ENCODE measurements around the gene PPRC1.

Gene PPRC1

DNA sequence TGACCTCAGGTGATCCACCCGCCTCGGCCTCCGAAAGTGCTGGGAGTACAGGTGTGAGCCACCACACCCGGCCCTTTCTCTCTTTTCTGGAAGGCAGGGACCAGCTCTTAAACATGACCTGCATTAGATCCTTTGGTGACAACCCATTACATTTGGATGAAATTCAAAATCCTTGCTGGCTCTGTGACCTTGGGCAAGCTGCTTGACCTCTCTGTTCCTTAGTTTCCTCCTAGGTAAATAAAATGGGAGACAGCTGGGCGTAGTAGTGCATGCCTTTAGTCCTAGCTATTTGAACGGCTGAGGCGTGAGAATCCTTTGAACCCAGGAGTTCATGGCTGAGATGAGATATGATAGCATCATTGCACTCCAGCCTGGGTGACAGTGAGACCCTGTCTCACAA, 36.4 kb upstream of the PPRC1 start:
- H3K4me2 ChIP-seq (ENCODE audit: low read length), result no peak overlapping the region
- H4K20me1 ChIP-seq (ENCODE audit: insufficient read depth, low read length), result no peaks in the 10 kb centered on the region
- no peaks in the 10 kb centered on the region for H3K9me2 ChIP-seq (ENCODE audit: low read depth, low read length)
- TF ChIP-seq, protein P1, sequence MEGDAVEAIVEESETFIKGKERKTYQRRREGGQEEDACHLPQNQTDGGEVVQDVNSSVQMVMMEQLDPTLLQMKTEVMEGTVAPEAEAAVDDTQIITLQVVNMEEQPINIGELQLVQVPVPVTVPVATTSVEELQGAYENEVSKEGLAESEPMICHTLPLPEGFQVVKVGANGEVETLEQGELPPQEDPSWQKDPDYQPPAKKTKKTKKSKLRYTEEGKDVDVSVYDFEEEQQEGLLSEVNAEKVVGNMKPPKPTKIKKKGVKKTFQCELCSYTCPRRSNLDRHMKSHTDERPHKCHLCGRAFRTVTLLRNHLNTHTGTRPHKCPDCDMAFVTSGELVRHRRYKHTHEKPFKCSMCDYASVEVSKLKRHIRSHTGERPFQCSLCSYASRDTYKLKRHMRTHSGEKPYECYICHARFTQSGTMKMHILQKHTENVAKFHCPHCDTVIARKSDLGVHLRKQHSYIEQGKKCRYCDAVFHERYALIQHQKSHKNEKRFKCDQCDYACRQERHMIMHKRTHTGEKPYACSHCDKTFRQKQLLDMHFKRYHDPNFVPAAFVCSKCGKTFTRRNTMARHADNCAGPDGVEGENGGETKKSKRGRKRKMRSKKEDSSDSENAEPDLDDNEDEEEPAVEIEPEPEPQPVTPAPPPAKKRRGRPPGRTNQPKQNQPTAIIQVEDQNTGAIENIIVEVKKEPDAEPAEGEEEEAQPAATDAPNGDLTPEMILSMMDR (IDR thresholded peaks at IDR 0.05; ENCODE audit: low read length), result no peak
- no peak for TF ChIP-seq EZH2 (IDR thresholded peaks at IDR 0.05; ENCODE audit: borderline replicate concordance, low read length)
- H3F3A ChIP-seq (ENCODE audit: insufficient read depth, low read length), result no peaks in the 10 kb centered on the region
- no peak overlapping the region for H3K27ac ChIP-seq (ENCODE audit: low read depth, low read length, poor library complexity, severe bottlenecking)
- H3K9ac ChIP-seq (ENCODE audit: low read length), result no peak overlapping the region
- H2AFZ ChIP-seq (ENCODE audit: low read length), result no peak overlapping the region
- no peaks in the 10 kb centered on the region for H3K27me3 ChIP-seq (ENCODE audit: insufficient read depth, low read length)
- H3K36me3 ChIP-seq (ENCODE audit: insufficient read depth, low read length), result no peaks in the 10 kb centered on the region
- no peaks in the 10 kb centered on the region for H3K79me2 ChIP-seq (ENCODE audit: insufficient read depth, low read length)
- no peaks in the 10 kb centered on the region for H3K9me3 ChIP-seq (ENCODE audit: low read length)
- H3K4me1 ChIP-seq (ENCODE audit: insufficient read depth, low read length, severe bottlenecking), result no peaks in the 10 kb centered on the region
- no peak overlapping the region for H3K4me3 ChIP-seq (ENCODE audit: low read depth, low read length, poor library complexity, severe bottlenecking)

DNA sequence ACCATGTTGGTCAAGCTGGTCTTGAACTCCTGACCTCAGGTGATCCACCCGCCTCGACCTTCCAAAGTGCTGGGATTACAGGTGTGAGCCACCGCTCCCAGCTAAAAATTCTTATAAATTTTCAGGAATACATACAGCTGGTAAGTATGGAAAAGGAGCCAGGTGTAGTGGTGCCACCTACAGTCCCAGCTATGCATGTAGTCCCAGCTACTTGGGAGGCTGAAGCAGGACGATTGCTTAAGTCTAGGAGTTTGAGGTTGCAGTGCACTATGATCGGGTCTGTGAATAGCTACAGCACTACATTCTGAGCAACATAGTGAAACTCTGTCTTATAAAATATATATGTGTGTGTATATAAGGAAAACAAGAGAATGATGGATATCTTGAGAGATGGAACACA, 31.7 kb upstream of the PPRC1 start:
- Histone ChIP-seq H3K9ac (ENCODE audit: low read length) (no peak overlapping the region), H3K9me2 (ENCODE audit: low read depth, low read length) (no peaks in the 10 kb centered on the region), H3K36me3 (ENCODE audit: insufficient read depth, low read length) (no peaks in the 10 kb centered on the region), H3K4me2 (ENCODE audit: low read length) (no peak overlapping the region), H3K79me2 (ENCODE audit: insufficient read depth, low read length) (no peaks in the 10 kb centered on the region), H3K27ac (ENCODE audit: low read depth, low read length, poor library complexity, severe bottlenecking) (no peak overlapping the region), H3K4me1 (ENCODE audit: insufficient read depth, low read length, severe bottlenecking) (no peaks in the 10 kb centered on the region), H3F3A (ENCODE audit: insufficient read depth, low read length) (no peaks in the 10 kb centered on the region), H4K20me1 (ENCODE audit: insufficient read depth, low read length) (no peaks in the 10 kb centered on the region), H3K9me3 (ENCODE audit: low read length) (no peaks in the 10 kb centered on the region), H3K27me3 (ENCODE audit: insufficient read depth, low read length) (no peaks in the 10 kb centered on the region), H3K4me3 (ENCODE audit: low read depth, low read length, poor library complexity, severe bottlenecking) (no peak overlapping the region), H2AFZ (ENCODE audit: low read length) (no peak overlapping the region)
- TF ChIP-seq, protein P1 (IDR thresholded peaks at IDR 0.05; ENCODE audit: low read length), result no peak
- no peak for TF ChIP-seq EZH2 (IDR thresholded peaks at IDR 0.05; ENCODE audit: borderline replicate concordance, low read length)

DNA sequence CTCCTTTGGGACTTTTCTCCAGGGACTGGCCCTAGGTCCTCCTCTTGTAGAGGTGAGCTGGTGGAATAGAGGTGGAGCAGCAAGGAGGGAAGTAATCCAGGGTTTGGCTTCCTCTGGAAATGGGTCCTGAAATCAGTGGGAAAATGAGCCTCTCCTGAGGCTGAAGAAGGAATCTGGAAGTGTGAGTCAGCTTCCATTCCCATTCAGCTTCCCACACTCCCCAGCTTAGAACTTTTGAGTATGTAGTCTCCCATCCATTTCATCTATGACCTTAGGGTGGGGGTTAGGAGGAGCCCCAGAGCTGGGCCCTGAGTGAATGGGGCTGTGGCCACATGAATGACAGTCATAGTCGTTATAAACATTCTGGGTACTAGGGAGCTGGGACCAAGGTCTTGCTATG, 30.4 kb upstream of the PPRC1 start:
- H3K4me1 ChIP-seq (ENCODE audit: insufficient read depth, low read length, severe bottlenecking), result no peaks in the 10 kb centered on the region
- H4K20me1 ChIP-seq (ENCODE audit: insufficient read depth, low read length), result no peaks in the 10 kb centered on the region
- no peaks in the 10 kb centered on the region for H3K9me3 ChIP-seq (ENCODE audit: low read length)
- H3K36me3 ChIP-seq (ENCODE audit: insufficient read depth, low read length), result no peaks in the 10 kb centered on the region
- H3K4me2 ChIP-seq (ENCODE audit: low read length), result no peak overlapping the region
- H2AFZ ChIP-seq (ENCODE audit: low read length), result no peak overlapping the region
- no peaks in the 10 kb centered on the region for H3K27me3 ChIP-seq (ENCODE audit: insufficient read depth, low read length)
- H3K9me2 ChIP-seq (ENCODE audit: low read depth, low read length), result no peaks in the 10 kb centered on the region
- TF ChIP-seq, protein P1 (IDR thresholded peaks at IDR 0.05; ENCODE audit: low read length), result no peak
- TF ChIP-seq EZH2 (IDR thresholded peaks at IDR 0.05; ENCODE audit: borderline replicate concordance, low read length), result no peak
- no peak overlapping the region for H3K27ac ChIP-seq (ENCODE audit: low read depth, low read length, poor library complexity, severe bottlenecking)
- no peak overlapping the region for H3K4me3 ChIP-seq (ENCODE audit: low read depth, low read length, poor library complexity, severe bottlenecking)
- no peak overlapping the region for H3K9ac ChIP-seq (ENCODE audit: low read length)
- no peaks in the 10 kb centered on the region for H3F3A ChIP-seq (ENCODE audit: insufficient read depth, low read length)
- H3K79me2 ChIP-seq (ENCODE audit: insufficient read depth, low read length), result no peaks in the 10 kb centered on the region
